WTC11 (cell line): Measurements from ENCODE around the gene SPRY1.

Experiments used
- CREM ChIP-seq: sonication (generic); formaldehyde crosslinking; IDR thresholded peaks from 2 replicates; pipeline ENCODE4 v1.8.1; 2022; ENCODE audit warnings: mild to moderate bottlenecking, missing genetic modification reagents, moderate library complexity
- CTCF ChIP-seq: fragments of 200-600 bp; IDR thresholded peaks from 2 replicates; pipeline ENCODE4 v1.8.0; 2022; ENCODE audit warnings: antibody characterized with exemption
- FOXJ3 ChIP-seq: sonication (generic); formaldehyde crosslinking; IDR thresholded peaks from 2 replicates; pipeline ENCODE4 v1.9.0; 2021; ENCODE audit warnings: missing genetic modification reagents, mild to moderate bottlenecking, borderline replicate concordance
- FOXP1 ChIP-seq: sonication (generic); formaldehyde crosslinking; IDR thresholded peaks from 2 replicates; pipeline ENCODE4 v1.8.0; 2022; ENCODE audit warnings: missing genetic modification reagents, mild to moderate bottlenecking, moderate library complexity, borderline replicate concordance
- HMGXB4 ChIP-seq: sonication (generic); formaldehyde crosslinking; IDR thresholded peaks from 2 replicates; pipeline ENCODE4 v1.8.1; 2023; ENCODE audit warnings: mild to moderate bottlenecking, moderate library complexity, missing genetic modification reagents
- MLX ChIP-seq: sonication (generic); formaldehyde crosslinking; IDR thresholded peaks from 2 replicates; pipeline ENCODE4 v1.8.1; 2023; ENCODE audit warnings: mild to moderate bottlenecking, missing genetic modification reagents, moderate library complexity
- SP1 ChIP-seq: sonication (generic); formaldehyde crosslinking; conservative IDR thresholded peaks from 2 replicates; pipeline ENCODE4 v1.8.1; 2022; ENCODE audit warnings: missing genetic modification reagents
- TEAD1 ChIP-seq: sonication (generic); formaldehyde crosslinking; IDR thresholded peaks from 2 replicates; pipeline ENCODE4 v1.8.0; 2022; ENCODE audit warnings: mild to moderate bottlenecking, missing genetic modification reagents
- TP53 ChIP-seq: sonication (generic); formaldehyde crosslinking; IDR thresholded peaks from 2 replicates; pipeline ENCODE4 v1.8.1; 2023; ENCODE audit warnings: mild to moderate bottlenecking, missing genetic modification reagents
- ZBTB21 ChIP-seq: sonication (generic); formaldehyde crosslinking; IDR thresholded peaks from 2 replicates; pipeline ENCODE4 v1.8.1; 2023; ENCODE audit warnings: mild to moderate bottlenecking, missing genetic modification reagents, borderline replicate concordance
- ZNF121 ChIP-seq: sonication (generic); formaldehyde crosslinking; IDR thresholded peaks from 2 replicates; pipeline ENCODE4 v1.8.0; 2023; ENCODE audit warnings: missing genetic modification reagents
- ZNF138 ChIP-seq: sonication (generic); formaldehyde crosslinking; conservative IDR thresholded peaks from 2 replicates; pipeline ENCODE4 v1.8.1; 2022; ENCODE audit warnings: mild to moderate bottlenecking, moderate library complexity, missing genetic modification reagents
- TF ChIP-seq, protein P1 (sequence below): sonication (generic); formaldehyde crosslinking; IDR thresholded peaks from 2 replicates; pipeline ENCODE4 v1.8.1; 2022; ENCODE audit warnings: missing genetic modification reagents, borderline replicate concordance

DNA sequence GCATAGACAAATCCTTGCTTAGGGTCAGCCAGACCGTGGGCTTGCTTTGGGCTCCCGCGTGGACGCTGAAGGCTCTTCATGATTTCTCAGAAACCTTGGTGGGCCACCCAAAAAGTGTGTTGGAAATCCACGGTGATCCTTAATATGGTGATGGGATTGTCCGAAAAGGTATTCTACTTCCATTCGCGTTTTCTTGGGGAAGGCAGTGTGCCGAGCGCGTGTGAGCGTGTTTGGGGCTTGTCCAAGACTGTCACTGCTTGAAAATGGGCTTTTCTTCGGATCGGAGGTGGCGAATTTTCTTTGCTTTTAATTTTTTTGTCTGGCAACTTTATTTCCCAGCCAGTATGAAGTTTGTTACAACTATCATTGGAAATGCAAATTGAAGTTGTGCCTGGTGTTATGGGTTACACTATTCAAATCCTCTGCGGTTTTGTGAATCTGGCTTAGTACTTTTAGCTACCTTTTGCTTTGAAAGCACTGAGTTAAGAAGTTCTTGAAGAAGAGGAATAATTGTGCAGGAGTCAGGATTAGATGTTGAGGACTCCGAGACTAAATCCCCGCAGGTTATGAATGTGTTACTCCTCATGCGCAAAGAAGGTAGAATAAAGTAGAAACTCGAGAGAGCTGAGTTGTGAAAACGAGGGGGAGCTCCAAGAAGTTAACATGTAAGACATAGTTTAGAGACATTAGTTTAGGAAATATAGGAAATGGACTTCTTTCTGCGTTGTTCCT is 3.2 kb downstream of the SPRY1 start:
- TF ChIP-seq CTCF (no peak), TEAD1 (CRISPR knock-in tag) (no peak), ZNF121 (no peak), MLX (CRISPR knock-in tag) (no peak), ZNF138 (no peak), CREM (no peak), FOXP1 (no peak), HMGXB4 (CRISPR knock-in tag) (no peak), FOXJ3 (CRISPR knock-in tag) (no peak), TP53 (no peak), ZBTB21 (CRISPR knock-in tag) (no peak), SP1 (CRISPR knock-in tag) (no peak)
- TF ChIP-seq, protein P1, sequence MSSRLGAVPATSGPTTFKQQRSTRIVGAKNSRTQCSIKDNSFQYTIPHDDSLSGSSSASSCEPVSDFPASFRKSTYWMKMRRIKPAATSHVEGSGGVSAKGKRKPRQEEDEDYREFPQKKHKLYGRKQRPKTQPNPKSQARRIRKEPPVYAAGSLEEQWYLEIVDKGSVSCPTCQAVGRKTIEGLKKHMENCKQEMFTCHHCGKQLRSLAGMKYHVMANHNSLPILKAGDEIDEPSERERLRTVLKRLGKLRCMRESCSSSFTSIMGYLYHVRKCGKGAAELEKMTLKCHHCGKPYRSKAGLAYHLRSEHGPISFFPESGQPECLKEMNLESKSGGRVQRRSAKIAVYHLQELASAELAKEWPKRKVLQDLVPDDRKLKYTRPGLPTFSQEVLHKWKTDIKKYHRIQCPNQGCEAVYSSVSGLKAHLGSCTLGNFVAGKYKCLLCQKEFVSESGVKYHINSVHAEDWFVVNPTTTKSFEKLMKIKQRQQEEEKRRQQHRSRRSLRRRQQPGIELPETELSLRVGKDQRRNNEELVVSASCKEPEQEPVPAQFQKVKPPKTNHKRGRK (CRISPR knock-in tag): no peak
